IPS DF 6.9 (cell line): ENCODE results near the gene ABLIM1.

Experiments used
- DNase-seq: peaks from one replicate; pipeline ENCODE4 v3.0.0-alpha.2; 2013; ENCODE audit warnings: low read depth, low spot score
- H3K27ac ChIP-seq: one replicate; pipeline ENCODE4 v1.5.1; 2013; ENCODE audit warnings: low read length, control low read depth
- H3K27me3 ChIP-seq: 2 replicates; pipeline ENCODE4 v1.6.1; 2013; ENCODE audit warnings: mild to moderate bottlenecking, low read length; ENCODE audit not compliant: control insufficient read depth, insufficient read depth
- H3K36me3 ChIP-seq: 2 replicates; pipeline ENCODE4 v1.6.1; 2013; ENCODE audit warnings: low read length; ENCODE audit not compliant: control insufficient read depth, insufficient read depth
- H3K4me1 ChIP-seq: 2 replicates; pipeline ENCODE4 v1.6.1; 2013; ENCODE audit warnings: low read length; ENCODE audit not compliant: control insufficient read depth, insufficient read depth
- H3K4me3 ChIP-seq: 2 replicates; pipeline ENCODE4 v1.5.1; 2013; ENCODE audit warnings: mild to moderate bottlenecking, low read length
- H3K9me3 ChIP-seq: 2 replicates; pipeline ENCODE4 v1.6.1; 2013; ENCODE audit warnings: low read length, inconsistent platforms; ENCODE audit not compliant: control insufficient read depth, insufficient read depth
- WGBS: extraction: QIAGEN DNeasy Blood & Tissue Kit; methylation state at CpG from one replicate; pipeline ENCODE4 v1.1.7; 2013; ENCODE audit warnings: mixed read lengths, missing lambda C conversion rate; ENCODE audit not compliant: insufficient read length, insufficient coverage; 5-methylcytosine and 5-hydroxymethylcytosine counted together

Gene ABLIM1

DNA sequence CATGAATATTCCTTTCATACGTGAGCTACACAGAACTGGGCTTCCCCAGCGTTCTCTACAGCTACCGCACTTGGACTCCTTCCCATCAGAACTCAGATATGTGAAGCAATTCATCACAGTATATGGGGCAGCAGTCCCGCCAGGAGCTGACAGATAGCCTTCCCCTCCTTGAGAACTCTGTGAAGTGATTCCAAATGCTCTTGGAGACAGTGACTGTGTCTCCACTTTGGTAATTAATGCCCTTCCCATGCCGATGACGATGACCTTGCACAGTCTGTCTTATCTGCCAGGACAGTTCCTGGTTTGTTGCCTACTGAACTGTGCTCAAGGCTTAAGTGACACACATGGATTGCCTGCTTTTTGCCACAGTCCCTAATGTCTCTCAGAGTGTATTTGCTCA is 178.8 kb downstream of the ABLIM1 start:
- H3K27me3 ChIP-seq, result no peaks in the 10 kb centered on the region
- WGBS, result no CpG with 5 or more reads among the region's 6 CpGs
- H3K4me1 ChIP-seq, result no peaks in the 10 kb centered on the region
- no peak overlapping the region for H3K27ac ChIP-seq
- no peak for DNase-seq
- H3K4me3 ChIP-seq, result no peak overlapping the region
- no peaks in the 10 kb centered on the region for H3K9me3 ChIP-seq
- H3K36me3 ChIP-seq, result no peaks in the 10 kb centered on the region

DNA sequence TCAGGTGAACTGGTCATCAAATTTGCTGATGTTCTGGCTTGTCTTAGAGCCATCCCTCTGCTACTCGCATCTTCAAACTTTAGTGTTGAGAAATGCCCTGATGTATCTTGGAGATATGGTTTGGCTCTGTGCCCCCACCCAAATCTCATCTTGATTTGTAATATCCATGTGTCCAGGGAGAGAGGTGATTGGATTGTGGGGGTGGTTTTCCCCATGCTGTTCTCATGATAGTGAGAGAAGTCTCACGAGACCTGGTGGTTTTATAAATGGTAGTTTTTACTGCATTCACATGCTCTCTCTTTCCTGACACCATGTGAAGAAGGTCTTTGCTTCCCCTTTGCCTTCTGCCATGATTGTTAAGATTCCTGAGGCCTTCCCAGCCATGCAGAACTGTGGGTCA is 179.8 kb downstream of the ABLIM1 start:
- no peak for DNase-seq
- WGBS, result no CpG with 5 or more reads among the region's 2 CpGs
- no peaks in the 10 kb centered on the region for H3K4me1 ChIP-seq

DNA sequence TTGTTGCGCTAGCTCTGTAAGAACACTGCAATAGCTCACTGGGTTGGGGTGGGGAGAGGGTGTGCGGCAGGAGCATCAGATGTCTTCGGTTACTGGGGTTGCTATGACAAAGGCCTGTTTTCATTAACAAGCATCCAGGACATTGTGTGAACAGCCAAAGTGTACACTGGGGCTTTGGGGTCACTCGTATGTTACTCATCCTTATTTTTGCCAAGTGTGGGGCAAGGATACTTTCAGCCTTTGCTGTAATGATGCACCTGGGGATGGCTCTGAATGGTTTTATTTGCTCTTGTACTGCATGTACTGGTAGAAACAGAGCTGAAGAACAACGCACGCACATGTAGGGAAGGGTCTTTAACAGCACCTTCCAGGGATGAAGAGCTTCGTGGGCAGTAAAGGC is 180.8 kb downstream of the ABLIM1 start:
- H3K27me3 ChIP-seq, result no peaks in the 10 kb centered on the region
- H3K36me3 ChIP-seq, result no peaks in the 10 kb centered on the region
- no peak overlapping the region for H3K4me3 ChIP-seq
- H3K9me3 ChIP-seq, result no peaks in the 10 kb centered on the region
- H3K4me1 ChIP-seq, result no peaks in the 10 kb centered on the region; the same call in 1 of the 2 replicates
- WGBS, result no CpG with 5 or more reads among the region's 7 CpGs
- DNase-seq, result no peak
- no peak overlapping the region for H3K27ac ChIP-seq

More for the DNA sequence above, 179.8 kb downstream of the ABLIM1 start:
- Histone ChIP-seq H3K9me3 (no peaks in the 10 kb centered on the region), H3K36me3 (no peaks in the 10 kb centered on the region), H3K27me3 (no peaks in the 10 kb centered on the region), H3K4me3 (no peak overlapping the region), H3K27ac (no peak overlapping the region)

DNA sequence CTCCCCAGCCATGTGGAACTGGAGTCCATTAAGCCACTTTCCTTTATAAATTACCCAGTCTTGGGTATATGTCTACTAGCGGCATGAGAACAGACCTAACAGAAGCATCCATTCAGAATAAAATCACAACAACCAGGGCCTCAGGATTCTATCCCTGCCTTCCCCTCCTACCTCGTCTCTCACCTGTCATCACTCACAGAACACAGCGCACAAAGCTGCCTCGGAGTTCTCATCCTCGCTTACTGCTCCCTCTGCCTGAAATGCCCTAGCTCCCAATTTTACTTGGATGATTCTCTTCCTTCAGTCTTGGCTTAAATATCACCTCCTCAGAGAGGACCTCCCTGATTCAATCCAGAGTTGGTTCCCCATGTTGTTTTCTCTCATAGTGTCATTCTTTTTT is 183.1 kb downstream of the ABLIM1 start:
- Histone ChIP-seq H3K36me3 (no peaks in the 10 kb centered on the region), H3K27me3 (no peaks in the 10 kb centered on the region), H3K27ac (no peak overlapping the region), H3K4me1 (no peaks in the 10 kb centered on the region; the same call in 1 of the 2 replicates), H3K4me3 (no peak overlapping the region), H3K9me3 (no peaks in the 10 kb centered on the region)
- DNase-seq, result no peak
- no CpG with 5 or more reads among the region's 5 CpGs for WGBS

DNA sequence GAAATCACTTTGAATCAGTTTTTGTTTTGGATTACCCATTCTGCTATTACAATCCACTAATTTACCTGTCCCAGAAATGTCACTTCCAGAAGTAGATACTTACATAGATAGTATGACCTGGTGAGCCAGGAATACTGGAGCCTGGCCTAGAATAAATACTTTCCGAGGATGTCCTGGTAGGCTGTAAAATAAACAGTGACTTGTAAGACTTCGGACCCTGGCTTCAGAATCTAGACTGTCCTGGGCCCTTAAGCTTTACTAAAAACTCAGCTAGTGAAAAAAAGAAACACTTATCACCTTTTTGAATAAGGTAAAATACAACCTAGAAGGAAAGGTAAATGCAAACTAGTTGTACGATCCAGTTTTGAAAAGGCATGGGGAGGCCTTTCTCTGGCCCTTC is 184.3 kb downstream of the ABLIM1 start:
- Histone ChIP-seq H3K4me3 (no peak overlapping the region), H3K36me3 (no peaks in the 10 kb centered on the region), H3K4me1 (no peaks in the 10 kb centered on the region; the same call in 1 of the 2 replicates), H3K27me3 (no peaks in the 10 kb centered on the region), H3K9me3 (no peaks in the 10 kb centered on the region), H3K27ac (no peak overlapping the region)
- DNase-seq, result no peak
- no CpG with 5 or more reads among the region's 3 CpGs for WGBS

DNA sequence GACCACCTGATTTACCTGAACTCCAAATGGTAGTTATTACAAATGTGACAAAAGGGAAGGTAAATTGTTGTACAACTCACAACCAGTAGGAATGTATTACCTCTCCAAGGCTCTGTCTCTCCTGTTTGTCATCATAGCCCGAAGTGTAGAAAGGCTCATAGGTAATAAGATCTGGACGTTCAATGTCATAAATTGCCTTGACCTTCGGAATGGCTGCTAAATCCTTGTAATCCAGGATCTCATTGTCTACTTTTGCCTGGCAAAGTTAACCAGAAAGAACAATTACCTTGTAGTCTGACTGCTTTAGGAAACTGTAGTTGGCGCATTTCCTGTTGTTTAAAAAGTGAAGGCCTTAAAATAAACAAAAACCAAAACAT is 185.2 kb downstream of the ABLIM1 start:
- Histone ChIP-seq H3K9me3 (no peaks in the 10 kb centered on the region), H3K27ac (no peak overlapping the region), H3K27me3 (no peaks in the 10 kb centered on the region), H3K4me1 (no peaks in the 10 kb centered on the region; the same call in 1 of the 2 replicates), H3K36me3 (no peaks in the 10 kb centered on the region), H3K4me3 (no peak overlapping the region)
- no CpG with 5 or more reads among the region's 4 CpGs for WGBS
- no peak for DNase-seq

DNA sequence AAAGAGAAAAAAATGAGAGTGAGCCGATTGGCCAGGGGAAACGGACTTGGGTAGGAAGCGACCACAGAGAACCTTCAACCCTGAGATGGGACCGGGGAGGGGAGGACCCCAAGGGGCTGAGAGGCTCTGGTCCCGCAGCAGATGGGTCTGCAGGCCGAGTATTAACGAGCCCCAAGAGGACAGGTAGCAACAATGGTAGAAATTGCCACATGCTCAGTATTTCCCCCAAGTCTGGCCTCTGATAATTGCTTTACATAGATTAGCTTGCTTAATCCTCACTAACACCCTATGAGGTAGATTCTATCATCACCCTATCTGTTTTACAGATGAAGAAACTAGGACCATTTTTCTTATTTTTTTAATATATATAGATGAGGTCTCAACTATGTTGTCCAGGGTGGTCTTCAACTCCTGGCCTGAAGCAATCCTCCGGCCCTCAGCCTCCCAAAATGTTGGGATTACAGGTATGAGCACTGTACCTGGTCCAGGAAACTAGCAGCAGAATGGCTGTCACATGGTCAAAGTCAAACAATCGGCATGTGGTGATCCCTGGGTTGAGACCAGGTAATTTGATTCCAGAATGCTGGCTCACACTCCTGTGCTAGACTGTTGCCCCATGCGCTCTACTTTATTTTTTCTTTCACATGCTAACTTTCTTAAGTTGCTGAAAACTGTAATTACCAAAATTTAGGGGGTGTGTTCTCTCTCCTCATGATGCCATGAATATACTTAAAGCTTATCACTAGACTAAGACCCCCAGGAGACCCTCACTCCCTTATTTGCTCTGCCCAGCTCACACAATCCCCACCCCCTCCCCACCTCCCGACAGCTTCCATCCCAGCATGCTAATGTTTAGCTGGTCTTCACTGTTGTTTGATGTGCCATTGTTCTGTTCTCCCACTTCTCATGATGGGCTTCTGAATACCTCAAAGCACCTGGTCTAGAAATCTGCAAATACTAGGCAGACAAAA is 185.9 kb downstream of the ABLIM1 start:
- Histone ChIP-seq H3K4me3 (no peak overlapping the region), H3K4me1 (no peaks in the 10 kb centered on the region; the same call in 1 of the 2 replicates), H3K27me3 (no peaks in the 10 kb centered on the region), H3K36me3 (no peaks in the 10 kb centered on the region), H3K27ac (no peak overlapping the region), H3K9me3 (no peaks in the 10 kb centered on the region)
- DNase-seq, result no peak
- no CpG with 5 or more reads among the region's 11 CpGs for WGBS

DNA sequence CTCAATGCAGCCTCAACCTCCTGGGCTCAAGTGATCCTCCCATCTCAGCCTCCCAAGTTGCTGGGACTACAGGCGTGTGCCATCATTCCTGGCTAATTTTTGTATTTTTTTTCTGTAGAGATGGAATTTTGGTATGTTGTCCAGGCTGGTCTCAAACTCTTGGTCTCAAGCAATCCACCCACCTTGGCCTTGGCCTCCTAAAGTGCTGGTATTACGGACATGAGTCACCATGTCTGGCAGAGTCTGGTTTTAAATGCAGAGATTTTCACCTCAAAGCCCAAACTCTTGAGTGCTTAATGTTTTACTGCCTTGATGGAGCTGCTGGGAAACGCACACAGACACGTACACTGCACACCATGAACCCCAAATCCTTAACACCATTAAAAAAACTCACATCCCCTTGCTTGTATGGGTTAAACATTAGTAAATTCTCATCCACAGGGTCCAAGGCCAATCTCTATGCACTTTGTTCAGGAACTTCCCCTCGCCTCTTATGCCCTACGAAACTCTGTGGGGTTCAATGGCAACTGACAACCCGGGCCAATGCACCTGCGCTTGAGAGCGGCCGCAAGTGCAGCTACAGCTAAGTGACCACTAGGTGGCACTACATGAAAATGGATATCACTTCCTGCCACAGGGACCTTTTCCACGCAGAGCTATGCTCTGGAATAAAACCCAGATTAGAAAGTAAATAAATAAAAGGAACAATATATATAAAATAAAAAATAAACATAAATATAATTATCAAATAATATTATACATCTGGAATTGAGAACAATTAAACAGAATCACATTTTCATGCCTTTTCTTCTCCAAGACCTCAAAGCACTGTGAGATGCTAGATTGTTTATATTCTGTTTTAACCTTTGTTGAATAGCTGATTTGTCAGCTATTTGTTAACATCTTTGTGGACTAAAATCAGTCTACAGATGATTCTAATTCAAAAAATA is 186.8 kb downstream of the ABLIM1 start:
- Histone ChIP-seq H3K27me3 (no peaks in the 10 kb centered on the region), H3K4me1 (no peaks in the 10 kb centered on the region; the same call in 1 of the 2 replicates), H3K4me3 (no peak overlapping the region), H3K27ac (no peak overlapping the region), H3K9me3 (no peaks in the 10 kb centered on the region), H3K36me3 (no peaks in the 10 kb centered on the region)
- DNase-seq, result no peak
- no CpG with 5 or more reads among the region's 11 CpGs for WGBS

DNA sequence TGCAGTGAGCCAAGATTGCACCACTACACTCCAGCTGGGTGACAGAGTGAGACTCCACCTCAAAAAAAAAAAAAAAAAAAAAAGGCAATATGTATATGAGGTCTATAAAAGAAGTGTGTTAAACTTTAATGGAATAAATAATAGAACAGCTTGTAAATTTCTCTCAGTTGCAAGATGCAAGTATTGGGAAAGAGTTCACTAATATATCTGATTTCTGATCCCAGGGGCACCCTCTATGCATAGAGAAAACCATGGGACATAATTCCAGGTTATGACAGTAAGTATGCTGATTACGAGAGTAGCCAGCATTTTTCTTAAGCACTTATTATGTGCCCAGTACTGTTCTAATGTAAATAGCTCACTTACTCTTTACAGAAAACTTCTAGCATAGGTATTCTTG is 187.7 kb downstream of the ABLIM1 start:
- Histone ChIP-seq H3K4me1 (no peaks in the 10 kb centered on the region; the same call in 1 of the 2 replicates), H3K4me3 (no peak overlapping the region), H3K9me3 (no peaks in the 10 kb centered on the region), H3K27me3 (no peaks in the 10 kb centered on the region), H3K27ac (no peak overlapping the region), H3K36me3 (no peaks in the 10 kb centered on the region)
- DNase-seq, result no peak
- WGBS, result no CpG with 5 or more reads among the region's 1 CpG

DNA sequence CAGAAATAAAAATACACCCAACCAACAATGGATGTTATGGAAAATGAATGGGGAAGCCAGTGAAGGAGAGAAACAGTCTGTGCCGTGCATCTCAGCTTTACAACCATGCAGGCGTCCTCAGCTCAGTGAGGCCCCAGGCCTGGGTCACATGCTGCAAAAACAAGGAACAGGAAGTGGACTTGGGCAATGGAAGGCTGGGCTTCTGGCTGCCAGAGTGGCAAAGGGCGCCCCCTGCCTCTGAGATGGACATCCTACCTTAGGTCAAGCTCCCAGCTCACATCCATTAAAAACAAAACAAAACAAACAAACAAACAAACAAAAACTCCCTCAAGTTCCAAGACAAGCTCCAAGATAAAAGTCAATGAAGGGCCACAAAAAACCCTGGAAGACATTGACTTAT is 199.1 kb downstream of the ABLIM1 start:
- no peak for DNase-seq
- no peaks in the 10 kb centered on the region for H3K36me3 ChIP-seq
- H3K27me3 ChIP-seq, result no peaks in the 10 kb centered on the region
- H3K4me1 ChIP-seq, result no peaks in the 10 kb centered on the region
- WGBS, result no CpG with 5 or more reads among the region's 3 CpGs
- H3K9me3 ChIP-seq, result no peaks in the 10 kb centered on the region
- no peak overlapping the region for H3K27ac ChIP-seq
- H3K4me3 ChIP-seq, result no peak overlapping the region
